ENCODE data around the gene ADAMTS8. TPM values are rescaled to one million over a fixed set of nuclear protein-coding genes. Genes with fewer than 3 reads are reported as not detected.

The ADAMTS8 gene
- polyA plus RNA-seq, 10 donors: 8.3 to 13.4 (median 11.4) TPM

DNA sequence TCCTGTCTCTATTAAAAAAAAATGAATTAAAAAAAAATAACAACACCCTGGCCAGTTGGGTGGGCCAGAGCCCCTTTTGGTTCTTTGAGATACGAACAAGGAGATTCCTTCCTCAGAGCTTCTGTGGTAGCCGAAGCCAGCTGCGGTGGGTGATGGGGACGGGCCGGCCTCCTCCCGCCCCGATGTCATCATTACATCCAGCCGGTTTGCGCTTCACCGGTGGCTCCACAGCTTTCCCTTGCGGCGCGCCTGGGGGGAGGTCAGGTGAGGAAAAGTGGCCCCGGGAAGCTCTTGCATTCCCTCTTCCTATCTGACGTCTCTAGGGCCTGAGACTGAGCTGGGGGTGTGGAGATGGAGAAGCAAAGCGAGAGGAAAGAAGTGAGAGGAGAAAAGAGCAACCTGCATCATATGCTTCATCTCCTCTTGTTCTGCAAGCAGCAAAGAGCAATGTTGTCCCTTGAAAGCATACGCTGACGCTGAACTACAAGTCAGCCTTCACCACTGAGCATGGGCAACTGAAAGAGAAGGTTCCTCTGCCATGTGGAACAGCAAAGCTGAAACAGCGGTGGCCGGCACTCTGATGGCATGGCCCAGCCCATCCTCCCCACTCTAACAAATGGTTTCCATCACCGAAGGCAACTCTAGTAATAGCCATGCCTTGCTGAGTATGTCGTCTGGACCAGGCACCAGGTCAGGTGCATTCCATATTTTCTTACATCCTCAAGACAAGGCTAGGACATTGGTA lies 6.0 kb downstream of the ADAMTS8 start:
- DNase-seq: no peak

DNA sequence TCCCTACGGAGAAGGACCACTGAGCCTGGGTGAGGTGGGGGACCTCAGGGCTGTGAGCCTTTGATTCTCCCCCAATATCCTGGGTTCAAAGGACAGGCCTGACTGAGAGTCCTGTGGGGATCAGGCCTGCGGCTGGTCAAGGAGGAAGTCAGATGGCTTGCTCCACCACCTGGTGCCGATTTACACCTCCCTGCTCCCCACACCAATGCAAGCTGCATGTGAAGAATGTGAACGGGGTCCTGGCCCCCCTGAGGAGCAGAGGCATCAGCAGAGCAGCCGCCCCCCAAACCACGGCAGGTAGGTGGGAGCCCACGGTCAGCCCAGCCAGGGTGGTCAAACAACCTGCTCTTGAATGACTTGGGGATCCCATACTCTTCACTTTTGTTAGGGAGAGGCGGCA lies 6.7 kb downstream of the ADAMTS8 start:
- no peak for DNase-seq

DNA sequence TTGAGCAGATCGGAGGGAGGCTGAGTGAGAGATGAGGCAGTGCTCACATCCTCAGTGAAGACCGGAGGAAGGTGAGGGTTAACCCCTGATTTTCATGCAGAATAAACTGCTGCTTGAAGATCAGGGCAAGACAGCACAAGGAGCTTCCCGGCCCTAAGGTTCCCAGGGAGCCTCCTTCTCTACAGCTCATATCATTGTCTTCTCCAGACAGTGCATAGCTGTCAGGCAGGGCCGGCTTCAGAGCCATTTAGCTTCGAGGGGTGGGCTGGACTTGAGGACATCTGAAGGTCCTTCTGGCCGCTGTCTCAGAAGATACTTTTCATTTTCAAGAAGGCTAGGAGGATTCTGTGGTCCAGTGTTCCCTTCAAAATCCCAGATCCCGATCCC lies 7.2 kb downstream of the ADAMTS8 start:
- no peak for DNase-seq

DNA sequence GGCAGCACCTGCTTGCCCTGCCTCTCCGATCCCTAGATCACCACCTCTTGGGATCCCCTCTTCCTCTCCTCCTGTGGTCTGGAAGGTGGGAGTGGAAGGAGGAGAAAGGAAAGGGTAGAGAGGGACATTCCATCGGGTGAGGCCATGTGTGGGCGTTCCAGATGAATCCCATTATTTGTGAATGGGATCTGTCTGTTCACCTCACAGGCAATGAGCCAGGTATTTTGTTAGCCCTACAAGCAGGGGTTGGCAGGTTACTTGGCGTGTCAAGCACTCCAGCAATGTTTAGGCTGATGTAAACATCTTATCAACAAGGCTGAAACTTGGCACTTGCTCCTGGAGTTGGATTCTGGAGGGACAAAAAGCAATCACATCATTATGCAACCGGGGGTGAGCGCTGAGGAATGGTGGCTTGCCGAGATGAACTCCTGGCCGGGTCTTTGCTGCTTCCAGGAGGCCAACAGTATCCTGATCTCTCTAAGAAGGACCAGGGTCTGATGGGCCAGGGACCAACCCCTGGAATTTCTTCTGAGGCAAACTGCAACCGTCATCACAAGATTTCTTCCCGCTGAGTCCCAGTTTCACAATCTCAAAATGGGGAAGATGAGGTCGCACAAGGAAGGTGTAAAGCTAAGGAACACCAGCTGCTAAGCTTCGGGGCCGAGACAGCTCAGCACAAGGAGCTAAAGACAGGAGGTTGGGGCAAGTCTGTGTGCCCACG lies 7.8 kb downstream of the ADAMTS8 start:
- DNase-seq: no peak

DNA sequence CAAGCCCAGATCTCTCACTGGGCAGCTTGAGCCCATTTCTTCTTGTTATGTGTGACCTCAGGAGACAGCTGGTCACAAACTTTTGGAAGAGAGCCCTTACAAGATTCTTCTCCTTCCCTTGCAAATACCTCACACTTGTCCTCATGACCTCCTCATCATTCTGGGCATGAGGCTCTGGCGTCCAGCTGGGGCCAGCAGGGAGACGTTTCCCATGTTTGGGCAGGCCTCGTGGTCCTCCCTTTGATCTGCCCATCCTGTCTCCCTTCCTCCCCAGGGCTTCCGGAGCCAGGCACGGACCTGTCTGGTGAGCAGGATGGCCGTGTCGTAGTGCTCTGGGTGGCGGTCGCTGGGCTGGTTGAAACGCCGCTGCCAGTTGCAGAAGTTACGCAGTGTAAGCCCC lies 9.7 kb downstream of the ADAMTS8 start:
- DNase-seq: peak in 1 of 3 donors; percentile 45

DNA sequence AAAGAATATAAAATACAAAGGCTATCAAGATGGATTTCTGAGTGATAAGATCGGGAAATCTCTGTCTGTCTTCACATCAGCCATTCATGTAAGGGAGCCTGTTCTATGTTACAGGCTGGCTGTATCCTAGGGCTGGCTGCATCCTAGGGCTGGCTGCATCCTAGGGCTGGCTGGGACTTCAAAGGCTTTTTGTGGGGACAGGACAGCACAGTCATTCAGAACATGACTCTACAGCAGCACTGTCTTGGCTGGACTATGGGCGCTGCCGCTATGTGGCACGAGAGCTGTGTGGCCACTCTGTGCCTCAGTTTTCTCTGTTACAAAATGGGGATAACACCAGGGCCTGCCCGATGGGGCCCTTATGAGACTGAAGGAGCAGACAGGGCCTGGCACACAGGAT lies 10.2 kb downstream of the ADAMTS8 start:
- no peak for DNase-seq

DNA sequence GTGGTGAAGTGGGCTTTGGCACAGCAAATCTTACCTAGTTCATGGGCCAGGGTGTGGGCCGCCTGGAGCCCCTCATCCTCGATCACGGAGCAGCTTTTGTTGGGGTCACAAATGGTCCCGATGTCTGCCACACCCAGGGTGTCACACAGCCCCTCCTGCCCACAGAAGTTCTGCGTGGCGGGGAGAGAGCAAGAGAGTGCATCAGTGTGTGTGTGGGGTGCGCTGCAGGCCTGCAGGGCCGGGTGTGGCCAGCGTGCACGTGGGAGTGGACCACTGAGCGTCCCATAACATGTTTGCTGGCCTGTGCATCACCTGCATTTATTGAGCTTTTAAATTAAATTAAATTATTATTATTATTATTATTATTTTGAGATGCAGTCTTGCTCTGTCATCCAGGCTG lies 11.5 kb downstream of the ADAMTS8 start:
- DNase-seq: no peak

DNA sequence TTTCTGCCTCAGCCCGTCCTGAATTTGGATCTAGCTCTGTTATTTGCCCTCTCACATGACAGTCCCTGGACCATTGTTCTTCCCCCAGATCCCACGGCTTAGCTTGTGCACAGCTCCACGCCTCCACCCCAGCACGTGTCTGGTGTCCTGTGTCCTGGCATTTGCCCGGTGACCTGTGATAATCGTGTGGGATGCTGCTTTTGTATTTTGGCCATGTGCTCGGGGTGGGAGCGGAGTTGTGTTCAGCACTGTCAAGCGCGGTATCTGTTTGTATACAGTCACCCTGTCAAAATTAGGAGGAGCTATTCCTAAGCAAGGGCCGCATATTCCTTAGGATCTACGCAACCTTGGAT lies 11.9 kb downstream of the ADAMTS8 start:
- DNase-seq: no peak

DNA sequence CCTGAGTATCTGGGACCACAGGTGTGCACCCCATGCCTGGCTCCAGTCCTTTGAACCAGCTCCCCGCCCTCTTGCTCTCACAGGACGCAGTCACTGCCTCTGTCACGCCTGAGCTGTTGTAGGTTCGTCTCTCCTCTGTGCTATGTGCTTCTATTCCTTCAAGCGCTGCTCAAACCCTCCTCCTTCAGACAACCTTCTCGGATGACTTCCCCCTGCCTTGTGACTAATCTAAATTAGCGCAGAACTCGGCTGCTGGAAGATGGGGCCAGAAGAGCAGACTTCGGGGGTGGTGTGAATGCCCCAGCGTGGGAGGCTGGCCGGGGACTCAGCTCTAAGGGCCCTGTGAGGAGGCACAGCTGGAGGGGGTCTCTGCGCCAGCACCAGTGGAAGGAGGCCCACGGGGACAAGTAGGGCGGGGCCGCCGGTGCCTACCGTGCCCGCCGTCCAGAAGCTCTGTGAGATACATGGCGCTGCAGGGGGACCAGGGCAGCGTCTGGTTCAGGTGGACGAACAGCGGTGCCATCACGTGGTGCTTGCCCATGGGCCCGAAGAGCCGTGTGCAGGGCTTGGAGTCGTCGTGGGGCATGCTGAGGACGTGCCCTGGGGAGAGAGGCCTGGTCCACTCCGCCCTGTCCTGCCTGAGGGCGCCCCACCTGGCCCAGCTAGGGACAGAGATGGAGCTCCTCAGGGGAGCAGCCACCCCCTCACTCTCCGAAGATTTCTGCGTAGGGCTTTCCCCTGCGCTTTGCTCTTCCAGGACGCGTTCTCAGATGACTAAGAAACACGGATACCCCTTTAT lies 12.5 kb downstream of the ADAMTS8 start:
- DNase-seq: no peak

DNA sequence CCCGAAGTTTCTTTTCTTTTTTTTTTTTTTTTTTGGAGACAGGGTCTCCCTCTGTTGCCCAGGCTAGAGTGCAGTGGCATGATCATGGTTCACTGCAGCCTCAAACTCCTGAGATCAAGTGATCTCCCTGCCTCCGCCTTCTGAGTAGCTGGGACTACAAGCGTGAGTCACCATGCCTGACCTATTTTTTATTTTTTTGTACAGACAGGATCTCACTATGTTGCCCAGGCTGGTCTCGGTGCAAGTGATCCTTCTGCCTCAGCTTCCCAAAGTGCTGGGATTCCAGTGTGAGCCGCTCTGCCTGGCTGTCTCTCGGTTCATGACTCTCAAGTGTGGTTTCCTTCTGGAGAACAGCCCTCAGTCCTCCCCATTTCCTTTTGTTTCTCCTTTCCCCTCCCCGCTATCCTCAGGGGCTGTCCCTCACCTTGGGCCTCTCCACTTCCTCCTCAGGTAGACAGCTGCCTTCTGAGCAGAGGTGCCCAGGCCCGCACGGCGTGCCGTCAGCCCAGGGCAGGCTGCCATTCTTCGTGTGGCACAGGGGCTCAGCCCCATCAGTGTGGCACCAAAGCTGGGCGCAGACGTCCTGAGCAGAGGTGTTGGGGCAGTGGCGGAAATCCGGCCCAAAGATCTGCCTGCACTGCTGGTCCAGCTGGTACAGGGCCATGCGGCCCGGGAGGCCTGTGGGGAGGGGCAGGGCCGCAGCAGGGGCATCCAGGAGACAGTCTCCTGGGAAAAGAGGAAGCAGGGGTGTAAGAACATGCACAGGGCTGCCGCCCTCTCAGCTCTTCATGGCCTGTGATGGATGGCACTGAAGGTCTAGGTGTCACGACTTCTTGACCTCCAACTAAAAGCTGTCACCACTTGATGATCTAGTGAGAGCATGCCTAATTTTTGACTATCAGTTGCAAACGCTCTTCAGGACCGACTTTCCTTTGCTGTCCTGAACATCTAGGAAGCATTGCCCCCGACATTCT lies 14.0 kb downstream of the ADAMTS8 start:
- no peak for DNase-seq

DNA sequence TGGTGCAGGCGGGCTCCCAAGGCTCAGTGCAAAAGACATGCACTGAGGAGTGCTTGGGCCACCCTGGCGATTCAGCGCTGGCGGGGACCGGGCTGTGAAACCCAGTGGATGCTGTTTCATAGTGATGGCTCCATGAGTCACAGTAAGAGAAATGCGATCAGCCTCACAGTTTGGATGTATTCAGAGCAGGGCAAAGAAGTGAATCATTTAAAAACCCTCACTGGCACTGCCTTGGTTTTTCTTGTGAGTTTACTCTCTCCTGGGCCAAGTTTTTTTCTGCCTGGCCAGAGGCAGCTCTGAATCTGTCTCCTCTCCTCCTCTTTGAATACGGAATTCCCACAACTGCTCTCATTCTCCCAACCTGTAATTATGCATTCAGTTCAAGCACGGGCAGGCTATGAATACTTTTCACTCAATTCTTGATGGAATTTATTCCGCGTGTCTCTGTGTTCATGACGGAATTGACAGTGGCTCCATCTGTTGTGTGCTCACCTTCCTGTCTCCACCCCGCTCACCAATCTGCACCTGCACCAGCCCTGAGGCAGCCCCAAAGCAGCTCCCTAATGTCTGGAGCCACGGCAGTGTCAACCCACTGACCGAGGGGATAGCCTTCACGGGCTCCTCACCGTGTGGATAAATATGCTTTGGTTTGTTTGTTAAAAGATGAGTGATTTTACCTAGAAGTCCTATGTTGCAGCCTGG lies 14.9 kb downstream of the ADAMTS8 start:
- DNase-seq: peak in 1 of 3 donors; percentile 63

DNA sequence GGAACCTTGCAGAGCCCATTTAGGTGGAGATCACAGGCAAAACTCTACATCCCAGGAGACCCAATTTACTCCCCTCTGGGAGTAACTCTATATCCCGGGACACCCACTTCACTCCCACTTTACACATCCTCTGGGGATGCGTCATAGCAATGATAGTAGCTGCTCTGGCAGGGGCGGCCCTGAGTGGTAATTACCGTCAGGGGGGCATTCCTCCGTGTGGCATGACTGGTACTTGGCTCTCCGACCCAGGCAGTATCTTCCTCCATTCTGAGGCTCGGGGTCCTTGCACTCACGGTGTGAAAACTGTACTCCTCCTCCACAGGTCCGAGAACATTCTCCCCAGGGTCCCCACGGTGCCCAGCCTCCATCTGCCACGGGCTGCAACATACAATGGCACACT lies 17.2 kb downstream of the ADAMTS8 start:
- DNase-seq: no peak

DNA sequence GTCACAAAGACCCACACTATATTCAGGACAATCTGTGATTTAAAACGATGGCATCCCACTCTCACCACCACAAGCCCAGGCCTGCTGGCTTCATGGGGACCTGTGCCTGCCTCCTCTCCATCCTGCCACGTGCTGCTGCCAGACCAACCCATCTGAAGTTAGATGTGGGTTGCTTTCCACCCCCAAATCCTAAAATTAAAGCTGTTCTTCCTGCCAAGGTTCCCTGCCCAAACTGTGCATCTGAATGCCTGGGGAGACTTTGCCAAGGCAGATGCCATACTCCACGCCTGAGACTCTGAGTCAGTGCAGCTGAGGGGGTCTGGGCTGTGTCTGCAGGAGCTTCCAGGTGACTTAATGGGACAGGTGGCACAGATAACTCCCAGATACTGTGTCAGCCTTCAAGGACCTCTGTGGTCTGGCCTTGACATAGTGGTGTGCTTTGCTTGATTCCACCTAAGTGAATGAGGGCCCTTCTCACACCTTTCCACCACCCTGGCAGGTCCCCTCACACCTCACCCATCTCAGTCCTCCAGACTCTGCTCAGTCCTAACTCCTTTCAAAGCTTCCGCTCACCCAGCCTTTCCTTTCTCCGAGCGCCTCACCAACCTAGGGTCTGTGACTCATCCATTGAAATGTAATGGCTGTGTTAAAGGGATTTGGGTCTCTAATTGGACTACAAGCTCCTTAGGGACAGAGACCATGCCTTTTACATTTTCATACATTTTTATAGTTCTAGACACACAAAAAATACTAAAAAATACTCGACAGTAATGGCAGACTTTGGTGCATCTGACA lies 18.6 kb downstream of the ADAMTS8 start:
- DNase-seq: no peak

DNA sequence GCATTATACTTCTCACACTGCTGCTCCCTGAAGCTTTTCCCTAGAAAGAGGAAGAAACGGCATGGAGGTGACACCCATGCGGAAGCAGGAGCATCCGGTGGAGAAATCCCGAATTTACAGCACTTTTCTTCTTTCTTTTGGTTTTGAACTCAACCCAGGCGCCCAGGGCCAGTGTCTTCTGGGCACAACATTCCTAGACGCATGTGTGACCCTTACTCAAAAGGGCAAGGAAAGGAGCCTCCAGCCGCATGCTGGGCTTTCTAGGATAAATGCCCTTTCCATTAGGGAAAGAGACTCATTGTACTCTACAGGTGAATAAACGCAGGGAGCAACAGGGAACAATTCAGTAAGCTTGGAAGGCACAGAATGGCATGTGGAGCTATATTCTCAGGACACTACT lies 19.5 kb downstream of the ADAMTS8 start:
- DNase-seq: no peak

DNA sequence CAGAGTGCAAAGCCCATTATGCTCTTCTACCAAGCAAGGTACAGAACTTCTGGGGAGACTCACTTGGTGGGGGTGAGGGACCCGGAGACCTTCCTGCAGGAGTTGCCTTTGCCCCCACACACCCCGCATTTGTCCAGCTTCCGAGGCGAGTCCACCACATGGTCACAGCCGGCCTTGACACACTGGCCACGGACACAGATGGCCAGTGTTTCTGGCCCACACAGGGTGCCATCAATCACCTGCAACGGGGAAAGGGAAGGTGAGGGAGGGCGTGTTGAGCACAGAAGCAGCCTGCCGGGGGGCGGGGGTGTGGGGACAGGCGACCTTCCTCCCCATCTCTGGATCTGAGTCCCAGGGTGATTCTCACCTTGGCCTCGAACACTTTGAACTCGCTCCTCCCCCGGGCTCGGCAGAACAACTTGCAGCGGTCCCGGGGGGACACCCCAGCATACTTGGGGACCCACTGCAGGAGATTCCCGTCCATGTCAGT lies 20.0 kb downstream of the ADAMTS8 start:
- no peak for DNase-seq

DNA sequence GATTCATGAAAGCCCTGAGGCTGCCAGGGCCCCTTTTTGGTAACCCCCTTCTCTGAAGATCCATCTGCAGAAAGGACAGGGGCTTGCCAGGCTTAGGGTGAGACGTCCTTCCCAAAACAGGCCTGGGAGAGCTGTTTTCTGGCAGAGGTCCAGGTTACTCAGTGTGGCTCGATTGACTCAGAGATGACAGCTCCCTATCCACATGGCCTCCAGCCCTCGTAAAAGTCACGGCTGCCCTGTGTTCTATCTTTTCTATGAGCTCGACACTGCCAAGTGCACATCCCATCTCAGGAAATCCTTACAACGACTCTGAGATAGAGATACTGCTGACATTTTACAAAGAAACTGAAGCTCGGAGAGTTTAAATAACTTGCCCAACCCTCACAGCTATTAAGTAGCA lies 20.4 kb downstream of the ADAMTS8 start:
- DNase-seq: peak in 1 of 3 donors; percentile 66

DNA sequence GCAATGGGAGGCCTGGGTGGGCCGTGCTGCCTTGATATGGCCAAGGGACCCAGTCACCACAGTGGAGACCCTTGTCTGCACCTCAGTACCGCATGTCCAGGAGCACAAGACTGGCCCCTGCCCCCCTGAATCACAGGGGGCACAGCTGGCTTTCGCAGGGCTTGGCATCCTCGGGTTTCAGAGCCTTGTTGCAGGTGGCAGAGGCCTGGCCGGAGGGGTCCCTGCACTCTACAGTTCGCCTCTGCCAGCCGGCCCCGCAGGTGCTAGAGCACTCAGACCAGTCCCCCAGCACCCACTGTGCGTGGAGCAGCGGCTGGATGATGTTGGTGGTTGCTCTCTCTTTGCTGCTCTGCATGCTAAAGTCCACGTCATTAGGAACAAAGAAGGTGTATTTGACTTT lies 23.0 kb downstream of the ADAMTS8 start:
- DNase-seq: no peak

DNA sequence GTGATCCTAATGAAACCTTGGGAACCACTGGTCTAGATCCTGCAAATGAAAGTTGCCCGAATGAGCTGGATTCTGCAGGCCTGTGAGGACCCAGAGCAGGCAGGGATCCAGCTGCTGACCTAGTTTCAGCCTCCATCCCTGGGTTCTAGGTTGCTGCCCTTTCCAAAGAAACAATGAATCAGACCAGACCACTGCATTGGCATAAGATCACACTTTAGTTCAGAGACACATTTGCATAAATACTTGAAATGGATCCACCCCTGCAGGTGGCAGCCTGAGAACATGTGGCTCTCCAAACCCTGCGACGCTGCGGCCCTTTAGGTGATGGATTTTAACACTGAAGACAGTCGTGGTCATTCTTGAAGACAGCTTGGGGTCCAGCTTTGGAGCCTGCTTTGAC lies 23.7 kb downstream of the ADAMTS8 start:
- DNase-seq: no peak

DNA sequence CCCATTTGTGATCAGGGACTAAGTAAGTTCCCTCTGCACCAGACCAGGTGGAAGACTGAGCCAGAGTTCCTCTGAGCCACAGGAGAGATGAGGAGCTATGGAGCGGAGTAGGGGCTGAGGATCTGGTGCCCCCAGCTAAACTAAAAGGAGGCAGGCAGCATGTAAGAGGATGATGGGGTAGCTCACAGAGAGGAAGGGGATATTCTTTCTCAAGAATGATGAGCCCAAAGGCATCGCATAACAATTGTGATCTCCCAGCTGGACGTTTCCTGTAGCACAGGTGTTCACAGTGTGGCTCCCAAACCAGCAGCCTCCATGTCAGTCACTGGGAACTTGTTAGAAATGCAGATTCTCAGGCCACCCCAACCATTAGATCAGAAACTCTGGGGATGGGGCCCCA lies 24.4 kb downstream of the ADAMTS8 start:
- no peak for DNase-seq

DNA sequence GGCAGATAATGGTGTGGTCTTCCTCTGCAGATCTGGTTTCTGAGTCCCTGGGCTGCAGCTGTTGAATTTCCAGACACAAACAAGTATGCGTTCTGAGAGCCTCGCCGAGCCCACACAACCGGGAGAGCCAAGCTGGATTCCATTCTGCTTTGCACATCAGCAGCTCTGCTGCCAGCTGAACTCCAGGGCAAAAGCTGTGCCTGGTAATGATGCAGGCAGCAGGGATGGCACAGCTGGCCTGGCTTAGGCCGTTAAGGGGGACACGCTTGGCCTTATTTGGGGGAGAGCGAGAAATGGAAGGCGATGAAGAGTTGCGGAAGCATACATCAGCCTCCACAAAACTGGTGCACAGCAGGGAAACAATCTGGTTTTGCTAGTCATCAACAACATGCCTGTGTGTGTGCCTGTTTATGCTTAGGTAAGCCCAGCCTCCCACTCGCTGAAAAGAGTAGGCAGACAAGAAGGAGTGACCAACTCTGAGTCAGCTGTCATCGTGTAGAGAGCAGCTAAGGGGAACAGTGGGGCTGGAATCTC lies 25.1 kb downstream of the ADAMTS8 start:
- peak; percentile 82 to 89 (median 82) for DNase-seq
